GM12801 (cell line): Measurements from ENCODE around the gene CFHR2.
"Not testable (repeated sequence)": the region's sequence is repeated elsewhere in the genome, so short reads cannot be mapped to it uniquely, and the experiment has no call there.

Source experiments
- CTCF ChIP-seq: IDR thresholded peaks from one replicate; pipeline ENCODE4 v1.5.1; 2011; ENCODE audit warnings: control low read depth; ENCODE audit not compliant: insufficient read length; ENCODE audit errors: extremely low read depth

The CFHR2 gene

DNA sequence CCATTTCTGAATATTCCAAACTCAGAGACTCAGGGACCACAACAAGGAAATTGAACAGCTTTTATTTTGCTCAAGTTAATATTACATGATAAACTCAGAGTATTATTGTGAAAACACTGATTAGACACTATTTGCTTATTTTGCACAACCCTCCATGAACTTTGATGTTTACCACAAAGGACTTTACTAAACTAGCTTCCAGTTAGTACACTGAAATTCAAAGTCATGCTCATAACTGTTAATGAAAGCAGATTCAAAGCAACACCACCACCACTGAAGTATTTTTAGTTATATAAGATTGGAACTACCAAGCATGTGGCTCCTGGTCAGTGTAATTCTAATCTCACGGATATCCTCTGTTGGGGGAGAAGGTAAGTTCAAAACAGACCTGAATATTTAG is at the start of gene CFHR2:
CFHR2 (plus strand) TSS at position 171 of the 400 bp plus-strand sequence; CDS start at position 314, 143 bp downstream.
- not testable (repeated sequence) for TF ChIP-seq CTCF

DNA sequence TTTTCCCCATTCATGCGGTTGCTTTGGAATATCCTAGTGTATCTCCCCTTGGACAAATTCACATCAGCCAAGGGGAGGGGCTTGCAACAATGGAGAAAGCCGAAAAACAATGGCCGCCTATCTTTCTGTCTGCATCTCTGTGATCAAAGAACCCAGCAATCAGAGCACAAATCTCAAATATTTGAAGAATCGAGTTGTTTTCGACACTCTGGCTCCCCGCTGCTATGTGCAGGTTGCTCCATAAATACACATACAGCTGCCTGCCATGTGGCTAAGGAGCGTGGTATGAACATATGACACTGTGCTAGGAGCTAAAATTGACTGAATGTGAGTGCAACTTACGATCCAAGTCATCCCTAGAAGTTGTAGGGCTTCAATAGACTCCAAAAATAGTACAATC is 47.2 kb upstream of the CFHR2 start:
- no peak for TF ChIP-seq CTCF

DNA sequence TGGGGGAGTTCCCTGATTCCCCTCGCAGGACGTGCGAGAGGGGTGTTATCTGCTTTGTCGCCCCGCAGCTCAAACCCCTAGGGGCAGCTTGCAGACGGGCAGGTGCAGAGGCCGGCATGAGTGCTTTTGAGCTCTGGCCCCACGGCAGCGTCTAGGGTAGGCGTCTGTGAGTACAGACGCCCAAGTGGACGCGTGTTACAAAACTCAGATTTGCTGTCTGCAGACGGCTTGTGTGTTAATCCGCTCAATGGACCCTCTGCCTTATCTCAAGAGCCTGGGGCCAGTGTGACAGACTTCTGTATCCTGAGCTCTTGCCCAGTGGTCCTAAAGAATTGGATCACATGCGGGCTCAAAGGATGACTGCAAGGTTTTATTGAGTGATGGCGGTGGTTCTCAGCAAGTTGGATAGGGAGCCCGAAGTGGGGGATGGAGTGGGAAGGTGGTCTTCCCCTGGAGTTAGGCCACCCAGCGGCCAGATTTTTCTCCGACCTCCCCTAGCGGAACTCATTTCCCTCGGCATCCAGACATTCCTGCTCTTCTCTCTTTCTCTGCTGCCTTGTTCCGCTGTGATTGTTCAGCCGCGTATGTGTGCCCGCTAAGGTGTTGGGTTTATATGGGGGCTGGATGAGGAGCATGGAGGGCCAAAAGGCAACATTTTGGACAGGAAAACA is 46.2 kb upstream of the CFHR2 start:
- TF ChIP-seq CTCF: no peak

- TF ChIP-seq CTCF: no peak
Measured at GRCh38 chr1:196902344-196902743, 41.2 kb upstream of the CFHR2 start.

DNA sequence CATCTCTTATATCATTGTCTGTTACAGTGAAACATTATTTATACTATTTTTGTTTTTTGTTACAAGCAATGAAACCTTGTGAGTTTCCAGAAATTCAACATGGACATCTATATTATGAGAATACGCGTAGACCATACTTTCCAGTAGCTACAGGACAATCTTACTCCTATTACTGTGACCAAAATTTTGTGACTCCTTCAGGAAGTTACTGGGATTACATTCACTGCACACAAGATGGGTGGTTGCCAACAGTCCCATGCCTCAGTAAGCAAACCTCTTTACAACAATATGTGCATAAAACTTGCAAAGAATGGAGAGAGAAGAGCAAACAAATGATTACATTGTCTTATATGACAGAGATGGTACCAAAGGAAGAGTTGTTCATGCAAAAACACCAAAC is 33.3 kb upstream of the CFHR2 start:
- no peak for TF ChIP-seq CTCF

DNA sequence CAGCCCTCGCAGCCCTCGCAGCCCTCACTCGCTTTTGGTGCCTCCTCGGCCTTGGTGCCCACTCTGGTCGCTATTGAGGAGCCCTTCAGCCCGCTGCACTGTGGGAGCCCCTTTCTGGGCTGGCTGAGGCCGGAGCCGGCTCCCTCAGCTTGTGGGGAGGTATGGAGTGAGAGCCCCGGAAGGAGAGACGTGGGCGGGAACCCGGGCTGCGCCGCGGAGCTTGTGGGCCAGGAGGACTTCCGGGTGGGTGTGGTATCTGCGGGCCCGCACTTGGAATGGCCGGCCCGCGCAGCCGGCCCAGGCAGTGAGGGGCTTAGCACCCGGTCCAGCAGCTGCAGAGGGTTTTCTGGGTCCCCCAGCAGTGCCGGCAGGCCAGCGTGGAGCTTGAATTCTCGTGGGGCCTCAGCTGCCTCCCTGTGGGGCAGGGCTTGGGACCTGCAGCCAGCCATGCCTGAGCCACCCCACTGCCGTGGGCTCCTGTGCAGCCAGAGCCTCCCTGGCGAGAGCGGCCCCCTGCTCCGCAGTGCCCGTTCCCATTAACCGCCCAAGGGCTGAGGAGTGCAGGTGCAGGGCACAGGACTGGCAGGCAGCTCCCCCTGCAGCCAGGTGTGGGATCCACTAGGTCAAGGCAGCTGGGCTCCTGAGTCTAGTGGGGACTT is 9.9 kb upstream of the CFHR2 start:
- no peak for TF ChIP-seq CTCF

GRCh38 chr1:196951711-196952394 is 8.3 kb downstream of the CFHR2 start:
- TF ChIP-seq CTCF: no peak
